H9 (cell line): Measurements from ENCODE around the gene FTHL17. TPM values are rescaled to one million over a fixed set of nuclear protein-coding genes. Genes with fewer than 3 reads are reported as not detected.

Experiments
- DNase-seq: peaks from one replicate; pipeline ENCODE4 v3.0.0-alpha.2; 2017
- H2AFZ ChIP-seq: one replicate; pipeline ENCODE4 v1.6.1; 2013; ENCODE audit warnings: mild to moderate bottlenecking, low read length, control low read depth, moderate library complexity
- H2AK5ac ChIP-seq: 2 replicates; pipeline ENCODE4 v1.6.1; 2013; ENCODE audit warnings: low read length, control low read depth, mixed read lengths; ENCODE audit not compliant: insufficient read length
- H2BK120ac ChIP-seq: one replicate; pipeline ENCODE4 v1.6.1; 2013; ENCODE audit warnings: low read depth, mild to moderate bottlenecking, low read length, control low read depth, inconsistent platforms; ENCODE audit not compliant: poor library complexity, severe bottlenecking
- H2BK12ac ChIP-seq: 2 replicates; pipeline ENCODE4 v1.6.1; 2013; ENCODE audit warnings: low read length, control low read depth, mixed read lengths, low read depth; ENCODE audit not compliant: insufficient read length
- H2BK15ac ChIP-seq: 2 replicates; pipeline ENCODE4 v1.6.1; 2013; ENCODE audit warnings: low read depth, low read length, control low read depth
- H2BK20ac ChIP-seq: one replicate; pipeline ENCODE4 v1.6.1; 2013; ENCODE audit warnings: low read depth, mild to moderate bottlenecking, low read length, control low read depth, inconsistent platforms; ENCODE audit not compliant: poor library complexity, severe bottlenecking
- H2BK5ac ChIP-seq: 2 replicates; pipeline ENCODE4 v1.6.1; 2013; ENCODE audit warnings: low read length, control low read depth, mixed read lengths; ENCODE audit not compliant: insufficient read length
- H3K14ac ChIP-seq: 2 replicates; pipeline ENCODE4 v1.6.1; 2013; ENCODE audit warnings: low read length, control low read depth; ENCODE audit not compliant: insufficient read depth
- H3K18ac ChIP-seq: 2 replicates; pipeline ENCODE4 v1.6.1; 2013; ENCODE audit warnings: low read depth, mild to moderate bottlenecking, mixed read lengths, low read length, control low read depth; ENCODE audit not compliant: insufficient read length
- H3K23ac ChIP-seq: 2 replicates; pipeline ENCODE4 v1.6.1; 2013; ENCODE audit warnings: low read length, control low read depth, mixed read lengths, low read depth; ENCODE audit not compliant: insufficient read length
- H3K23me2 ChIP-seq: 2 replicates; pipeline ENCODE4 v1.6.1; 2013; ENCODE audit warnings: low read depth, mild to moderate bottlenecking, mixed read lengths, low read length, control low read depth; ENCODE audit not compliant: insufficient read length, poor library complexity, severe bottlenecking
- H3K27ac ChIP-seq: 2 replicates; pipeline ENCODE4 v1.5.1; 2013; ENCODE audit warnings: low read length, control low read depth, mixed read lengths, low read depth; ENCODE audit not compliant: insufficient read length
- H3K27me3 ChIP-seq: 2 replicates; pipeline ENCODE4 v1.6.1; 2013; ENCODE audit warnings: low read length, control low read depth, inconsistent platforms; ENCODE audit not compliant: insufficient read depth
- H3K4ac ChIP-seq: 2 replicates; pipeline ENCODE4 v1.6.1; 2013; ENCODE audit warnings: low read depth, mild to moderate bottlenecking, control low read depth, inconsistent platforms, low read length, moderate library complexity
- H3K4me1 ChIP-seq: 2 replicates; pipeline ENCODE4 v1.6.1; 2013; ENCODE audit warnings: low read length, control low read depth, inconsistent platforms; ENCODE audit not compliant: insufficient read depth
- H3K4me2 ChIP-seq: 2 replicates; pipeline ENCODE4 v1.6.1; 2013; ENCODE audit warnings: low read length, control low read depth, mixed read lengths; ENCODE audit not compliant: insufficient read length, insufficient read depth
- H3K56ac ChIP-seq: 2 replicates; pipeline ENCODE4 v1.6.1; 2013; ENCODE audit warnings: low read depth, mild to moderate bottlenecking, mixed read lengths, low read length, control low read depth; ENCODE audit not compliant: insufficient read length
- H3K79me1 ChIP-seq: 2 replicates; pipeline ENCODE4 v1.6.1; 2013; ENCODE audit warnings: low read depth, mild to moderate bottlenecking, moderate library complexity, low read length, control low read depth, inconsistent platforms; ENCODE audit not compliant: insufficient read depth, poor library complexity, severe bottlenecking
- H3K79me2 ChIP-seq: 2 replicates; pipeline ENCODE4 v1.6.1; 2013; ENCODE audit warnings: low read length, control low read depth, inconsistent platforms; ENCODE audit not compliant: insufficient read depth
- H3K9ac ChIP-seq: 2 replicates; pipeline ENCODE4 v1.6.1; 2013; ENCODE audit warnings: low read length, control low read depth, mixed read lengths; ENCODE audit not compliant: insufficient read length; ENCODE audit errors: extremely low read depth
- H3K9me3 ChIP-seq: one replicate; pipeline ENCODE4 v1.6.1; 2013; ENCODE audit warnings: low read depth, low read length, inconsistent platforms; ENCODE audit not compliant: control insufficient read depth
- H3T11ph ChIP-seq: one replicate; pipeline ENCODE4 v1.6.1; 2013; ENCODE audit warnings: mild to moderate bottlenecking, low read length, control low read depth, inconsistent platforms
- H4K20me1 ChIP-seq: one replicate; pipeline ENCODE4 v1.6.1; 2013; ENCODE audit not compliant: control insufficient read depth, insufficient read length, insufficient read depth
- H4K5ac ChIP-seq: 2 replicates; pipeline ENCODE4 v1.6.1; 2013; ENCODE audit warnings: low read depth, mild to moderate bottlenecking, mixed read lengths, low read length, control low read depth; ENCODE audit not compliant: insufficient read length
- H4K8ac ChIP-seq: replicated peaks from 2 replicates; pipeline ENCODE4 v1.6.1; 2013; ENCODE audit warnings: low read length, control low read depth, mixed read lengths, low read depth; ENCODE audit not compliant: insufficient read length
- H4K91ac ChIP-seq: 2 replicates; pipeline ENCODE4 v1.6.1; 2013; ENCODE audit warnings: low read depth, mild to moderate bottlenecking, moderate library complexity, mixed read lengths, low read length, control low read depth; ENCODE audit not compliant: insufficient read length
- H3K27ac Mint-ChIP-seq, 3 experiments: 2 replicates in 2 of 3; 3 replicates in 1 of 3; pipeline ENCODE4 v1.8.0; 2020 to 2021; ENCODE audit warnings: mixed read lengths in 3 of 3, mild to moderate bottlenecking in 1 of 3, moderate library complexity in 1 of 3
- H3K27me3 Mint-ChIP-seq: 2 replicates; pipeline ENCODE4 v1.8.0; 2021; ENCODE audit warnings: low read depth, mild to moderate bottlenecking, moderate library complexity, mixed read lengths
- H3K36me3 Mint-ChIP-seq, 3 experiments: 2 replicates in 2 of 3; 3 replicates in 1 of 3; pipeline ENCODE4 v1.8.0; 2020 to 2021; ENCODE audit warnings: low read depth in 3 of 3, mixed read lengths in 3 of 3; ENCODE audit not compliant: insufficient read depth in 1 of 3
- H3K4me1 Mint-ChIP-seq, 2 experiments: 2 replicates each; pipeline ENCODE4 v1.8.0; 2020; ENCODE audit warnings: mixed read lengths in 2 of 2
- H3K4me3 Mint-ChIP-seq, 2 experiments: 2 replicates in 1 of 2; 3 replicates in 1 of 2; pipeline ENCODE4 v1.8.0; 2020 to 2021; ENCODE audit warnings: mild to moderate bottlenecking in 2 of 2, mixed read lengths in 2 of 2, moderate library complexity in 1 of 2
- H3K9me3 Mint-ChIP-seq, 2 experiments: 2 replicates in 1 of 2; 3 replicates in 1 of 2; pipeline ENCODE4 v1.8.0; 2020; ENCODE audit warnings: mild to moderate bottlenecking in 2 of 2, mixed read lengths in 2 of 2, moderate library complexity in 1 of 2
- CTCF ChIP-seq: fragments of 200-600 bp; sonication (generic); conservative IDR thresholded peaks from 3 replicates; pipeline ENCODE4 v1.8.0; 2021; ENCODE audit warnings: antibody characterized with exemption, mild to moderate bottlenecking
- WGBS: extraction: QIAGEN DNeasy Blood & Tissue Kit; methylation state at CpG from one replicate; pipeline ENCODE4 v1.1.7; 2013; ENCODE audit warnings: missing lambda C conversion rate, low lambda C conversion rate, mixed read lengths; ENCODE audit not compliant: insufficient read length; ENCODE audit errors: extremely low coverage; 5-methylcytosine and 5-hydroxymethylcytosine counted together
- total RNA-seq: library from RNA; stranded (reverse); gene quantifications from 2 replicates; pipeline ENCODE4 v1.2.1, GENCODE V29; 2021

FTHL17 gene
- total RNA-seq, 1 experiment from 2014 or later: not detected

GRCh38 chrX:31098079-31098478, 26.2 kb upstream of the FTHL17 start:
- H3K14ac ChIP-seq: no peak overlapping the region
- Mint-ChIP-seq H3K4me1 (no peaks in the 10 kb centered on the region), H3K36me3 (peaks cover 4 to 9% (median 5%) of the 10 kb centered on the region in 3 experiments; a peak in 4 of 7 replicates), H3K9me3 (peaks cover 61 to 74% of the 10 kb centered on the region in 2 experiments), H3K27ac (no peak overlapping the region), H3K4me3 (no peak overlapping the region), H3K27me3 (no peaks in the 10 kb centered on the region; the same call in 1 of the 2 replicates)
- H3K79me2 ChIP-seq: no peaks in the 10 kb centered on the region
- H3K27ac ChIP-seq: no peak overlapping the region
- H4K8ac ChIP-seq: no peak overlapping the region
- no peak overlapping the region for H3K4me2 ChIP-seq
- no peak overlapping the region for H2BK20ac ChIP-seq
- no peak overlapping the region for H2AFZ ChIP-seq
- H3K4ac ChIP-seq: no peak overlapping the region
- no peak overlapping the region for H3K9ac ChIP-seq
- H4K5ac ChIP-seq: no peak overlapping the region
- H3K79me1 ChIP-seq: no peaks in the 10 kb centered on the region
- TF ChIP-seq CTCF: no peak
- no peak for DNase-seq
- H2AK5ac ChIP-seq: no peak overlapping the region
- H3K9me3 ChIP-seq: no peaks in the 10 kb centered on the region
- no peaks in the 10 kb centered on the region for H3K4me1 ChIP-seq
- no peaks in the 10 kb centered on the region for H4K20me1 ChIP-seq
- WGBS: no CpG with 5 or more reads among the region's 3 CpGs
- no peaks in the 10 kb centered on the region for H3K23me2 ChIP-seq
- no peaks in the 10 kb centered on the region for H3K27me3 ChIP-seq
- H2BK12ac ChIP-seq: no peak overlapping the region
- H3K56ac ChIP-seq: no peak overlapping the region
- no peak overlapping the region for H3K23ac ChIP-seq
- H4K91ac ChIP-seq: no peak overlapping the region
- no peak overlapping the region for H3K18ac ChIP-seq
- H3T11ph ChIP-seq: no peak overlapping the region
- H2BK5ac ChIP-seq: no peak overlapping the region
- H2BK120ac ChIP-seq: no peak overlapping the region
- H2BK15ac ChIP-seq: no peak overlapping the region
